Measurements from ENCODE around the gene USP7.
"Not testable (repeated sequence)": the region's sequence is repeated elsewhere in the genome, so short reads cannot be mapped to it uniquely, and the experiment has no call there.

The USP7 gene

GRCh38 chr16:8923199-8923598, 40.5 kb downstream of the USP7 start:
- DNase-seq (ENCODE audit: low spot score): no peak

GRCh38 chr16:8921347-8921984, 42.2 kb downstream of the USP7 start:
- DNase-seq (ENCODE audit: low spot score): no peak

GRCh38 chr16:8920645-8921346, 42.9 kb downstream of the USP7 start:
- DNase-seq (ENCODE audit: low spot score): no peak

GRCh38 chr16:8919934-8920462, 43.7 kb downstream of the USP7 start:
- DNase-seq (ENCODE audit: low spot score): no peak

- no peak for DNase-seq (ENCODE audit: low spot score)
Measured at GRCh38 chr16:8919089-8919933, 44.4 kb downstream of the USP7 start.

- not testable (repeated sequence) for DNase-seq (ENCODE audit: low spot score)
Measured at GRCh38 chr16:8917336-8917735, 46.4 kb downstream of the USP7 start.

GRCh38 chr16:8916541-8917225, 47.0 kb downstream of the USP7 start:
- DNase-seq (ENCODE audit: low spot score): no peak

- DNase-seq (ENCODE audit: low spot score): no peak
Measured at GRCh38 chr16:8915722-8916301, 47.9 kb downstream of the USP7 start.

- no peak for DNase-seq (ENCODE audit: low spot score)
Measured at GRCh38 chr16:8914098-8914497, 49.6 kb downstream of the USP7 start.

- no peak for DNase-seq (ENCODE audit: low spot score)
Measured at GRCh38 chr16:8912793-8913192, 50.9 kb downstream of the USP7 start.

GRCh38 chr16:8910811-8911210, 52.9 kb downstream of the USP7 start:
- DNase-seq (ENCODE audit: low spot score): no peak

- no peak for DNase-seq (ENCODE audit: low spot score)
Measured at GRCh38 chr16:8908810-8909468, 54.8 kb downstream of the USP7 start.

GRCh38 chr16:8907096-8907495, 56.6 kb downstream of the USP7 start:
- DNase-seq (ENCODE audit: low spot score): no peak

- DNase-seq (ENCODE audit: low spot score): no peak
Measured at GRCh38 chr16:8905795-8906591, 57.7 kb downstream of the USP7 start.

- no peak for DNase-seq (ENCODE audit: low spot score)
Measured at GRCh38 chr16:8905168-8905762, 58.4 kb downstream of the USP7 start.

- no peak for DNase-seq (ENCODE audit: low spot score)
Measured at GRCh38 chr16:8904018-8904430, 59.7 kb downstream of the USP7 start.

- no peak for DNase-seq (ENCODE audit: low spot score)
Measured at GRCh38 chr16:8903004-8903403, 60.7 kb downstream of the USP7 start.

GRCh38 chr16:8901320-8901861, 62.3 kb downstream of the USP7 start:
- DNase-seq (ENCODE audit: low spot score): no peak

GRCh38 chr16:8900343-8900742, 63.4 kb downstream of the USP7 start:
- DNase-seq (ENCODE audit: low spot score): no peak

All from HuH-7.5 (cell line).